WTC11 (cell line): ENCODE measurements around the gene THOC5. TPM values are rescaled to one million over a fixed set of nuclear protein-coding genes. Genes with fewer than 3 reads are reported as not detected.

Experiments used
- ATAC-seq: fragments of 200-7000 bp; cut with Tn5 transposase; 2 replicates; pipeline ENCODE4 v1.10.0; 2021; ENCODE audit warnings: mild to moderate bottlenecking, moderate library complexity
- CTCF ChIA-PET: fragments of 300-600 bp; sonication (Branson Sonifier 250); formaldehyde crosslinking; loops from one replicate; lab custom pipeline; 2021; ENCODE audit warnings: antibody characterized with exemption; lab: Charles Lee
- POLR2A ChIA-PET: fragments of 350-600 bp; sonication (Branson Sonifier 250); formaldehyde crosslinking; loops from one replicate; lab custom pipeline; 2021; ENCODE audit warnings: antibody characterized with exemption; lab: Charles Lee
- DNase-seq: peaks from one replicate; pipeline ENCODE4 v3.0.0; 2021; ENCODE audit warnings: low spot score
- H3K27ac Mint-ChIP-seq: 2 replicates; pipeline ENCODE4 v1.8.0; 2021; ENCODE audit warnings: mixed read lengths
- H3K27me3 Mint-ChIP-seq: 2 replicates; pipeline ENCODE4 v1.8.0; 2021; ENCODE audit warnings: low read depth, mild to moderate bottlenecking, moderate library complexity, mixed read lengths
- H3K36me3 Mint-ChIP-seq: 2 replicates; pipeline ENCODE4 v1.8.0; 2021; ENCODE audit warnings: mixed read lengths
- H3K4me1 Mint-ChIP-seq: 2 replicates; pipeline ENCODE4 v1.8.0; 2022; ENCODE audit warnings: mixed read lengths
- H3K4me3 Mint-ChIP-seq: 2 replicates; pipeline ENCODE4 v1.8.0; 2021; ENCODE audit warnings: mild to moderate bottlenecking, moderate library complexity, mixed read lengths
- H3K9me3 Mint-ChIP-seq: 2 replicates; pipeline ENCODE4 v1.8.0; 2021; ENCODE audit warnings: mixed read lengths
- CREB1 ChIP-seq: sonication (generic); formaldehyde crosslinking; IDR thresholded peaks from 2 replicates; pipeline ENCODE4 v1.8.0; 2023; ENCODE audit warnings: mild to moderate bottlenecking, missing genetic modification reagents
- CREM ChIP-seq: sonication (generic); formaldehyde crosslinking; IDR thresholded peaks from 2 replicates; pipeline ENCODE4 v1.8.1; 2022; ENCODE audit warnings: mild to moderate bottlenecking, missing genetic modification reagents, moderate library complexity
- FOXK1 ChIP-seq: sonication (generic); formaldehyde crosslinking; IDR thresholded peaks from 2 replicates; pipeline ENCODE4 v1.8.0; 2022; ENCODE audit warnings: mild to moderate bottlenecking, moderate library complexity, missing genetic modification reagents
- GABPB1 ChIP-seq: sonication (generic); formaldehyde crosslinking; IDR thresholded peaks from 2 replicates; pipeline ENCODE4 v1.8.1; 2023; ENCODE audit warnings: mild to moderate bottlenecking, missing genetic modification reagents
- GTF2I ChIP-seq: fragments of 250-450 bp; sonication (Bioruptor Pico); conservative IDR thresholded peaks from 2 replicates; pipeline ENCODE4 v1.4.0; 2021; ENCODE audit warnings: mild to moderate bottlenecking
- JUN ChIP-seq: sonication (generic); formaldehyde crosslinking; IDR thresholded peaks from 2 replicates; pipeline ENCODE4 v1.8.0; 2023; ENCODE audit warnings: mild to moderate bottlenecking, missing genetic modification reagents
- TEAD1 ChIP-seq: sonication (generic); formaldehyde crosslinking; IDR thresholded peaks from 2 replicates; pipeline ENCODE4 v1.8.0; 2022; ENCODE audit warnings: mild to moderate bottlenecking, missing genetic modification reagents
- TP53 ChIP-seq: sonication (generic); formaldehyde crosslinking; IDR thresholded peaks from 2 replicates; pipeline ENCODE4 v1.8.1; 2023; ENCODE audit warnings: mild to moderate bottlenecking, missing genetic modification reagents
- USF1 ChIP-seq: sonication (generic); formaldehyde crosslinking; IDR thresholded peaks from 2 replicates; pipeline ENCODE4 v1.8.0; 2022; ENCODE audit warnings: mild to moderate bottlenecking, missing genetic modification reagents
- ZMAT4 ChIP-seq: fragments of 250-450 bp; sonication (Bioruptor Pico); IDR thresholded peaks from 2 replicates; pipeline ENCODE4 v1.9.0; 2021; ENCODE audit warnings: mild to moderate bottlenecking
- ZNF121 ChIP-seq: sonication (generic); formaldehyde crosslinking; IDR thresholded peaks from 2 replicates; pipeline ENCODE4 v1.8.0; 2023; ENCODE audit warnings: missing genetic modification reagents
- ZNF138 ChIP-seq: sonication (generic); formaldehyde crosslinking; conservative IDR thresholded peaks from 2 replicates; pipeline ENCODE4 v1.8.1; 2022; ENCODE audit warnings: mild to moderate bottlenecking, moderate library complexity, missing genetic modification reagents
- ZNF219 ChIP-seq: sonication (generic); formaldehyde crosslinking; IDR thresholded peaks from 2 replicates; pipeline ENCODE4 v1.8.0; 2023; ENCODE audit warnings: missing genetic modification reagents, mild to moderate bottlenecking, borderline replicate concordance
- ZNF317 ChIP-seq: sonication (generic); formaldehyde crosslinking; IDR thresholded peaks from 2 replicates; pipeline ENCODE4 v1.8.1; 2023; ENCODE audit warnings: low read depth, mild to moderate bottlenecking, moderate library complexity, missing genetic modification reagents, borderline replicate concordance
- ZNF423 ChIP-seq: fragments of 250-450 bp; sonication (Bioruptor Pico); IDR thresholded peaks from 2 replicates; pipeline ENCODE4 v2.1.2; 2022; ENCODE audit warnings: mild to moderate bottlenecking, moderate library complexity
- total RNA-seq: library from RNA; stranded (reverse); gene quantifications from 3 replicates; pipeline ENCODE4 v1.2.3, GENCODE V29; 2021
- TF ChIP-seq, protein P1 (sequence below): sonication (generic); formaldehyde crosslinking; IDR thresholded peaks from 2 replicates; pipeline ENCODE4 v1.8.0; 2023; ENCODE audit warnings: missing genetic modification reagents
- TF ChIP-seq, protein P2 (sequence below): sonication (generic); formaldehyde crosslinking; IDR thresholded peaks from 2 replicates; pipeline ENCODE4 v1.8.1; 2023; ENCODE audit warnings: mild to moderate bottlenecking, missing genetic modification reagents
- TF ChIP-seq, protein P3 (sequence below): fragments of 250-450 bp; sonication (Bioruptor Pico); IDR thresholded peaks from 2 replicates; pipeline ENCODE4 v1.8.0; 2021; ENCODE audit warnings: mild to moderate bottlenecking
- TF ChIP-seq, protein P4 (sequence below): sonication (generic); formaldehyde crosslinking; IDR thresholded peaks from 2 replicates; pipeline ENCODE4 v1.8.0; 2022; ENCODE audit warnings: mild to moderate bottlenecking, missing genetic modification reagents
- TF ChIP-seq, protein P5 (sequence below): sonication (generic); formaldehyde crosslinking; conservative IDR thresholded peaks from 2 replicates; pipeline ENCODE4 v1.8.1; 2023; ENCODE audit warnings: mild to moderate bottlenecking, low read depth, missing genetic modification reagents, moderate library complexity

Gene THOC5
- total RNA-seq, 1 experiment from 2014 or later = 51.2 TPM

GRCh38 chr22:29479417-29480261, 73.9 kb downstream of the THOC5 start, which contains the start of gene NEFH (continued):
- TF ChIP-seq ZMAT4 (CRISPR knock-in tag) (no peak), CREB1 (no peak), GTF2I (CRISPR knock-in tag) (no peak), ZNF317 (CRISPR knock-in tag) (no peak), ZNF219 (no peak), ZNF138 (CRISPR knock-in tag) (no peak), TEAD1 (no peak)
- TF ChIP-seq, protein P1, sequence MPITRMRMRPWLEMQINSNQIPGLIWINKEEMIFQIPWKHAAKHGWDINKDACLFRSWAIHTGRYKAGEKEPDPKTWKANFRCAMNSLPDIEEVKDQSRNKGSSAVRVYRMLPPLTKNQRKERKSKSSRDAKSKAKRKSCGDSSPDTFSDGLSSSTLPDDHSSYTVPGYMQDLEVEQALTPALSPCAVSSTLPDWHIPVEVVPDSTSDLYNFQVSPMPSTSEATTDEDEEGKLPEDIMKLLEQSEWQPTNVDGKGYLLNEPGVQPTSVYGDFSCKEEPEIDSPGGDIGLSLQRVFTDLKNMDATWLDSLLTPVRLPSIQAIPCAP (CRISPR knock-in tag) = no peak
- TF ChIP-seq, protein P2, sequence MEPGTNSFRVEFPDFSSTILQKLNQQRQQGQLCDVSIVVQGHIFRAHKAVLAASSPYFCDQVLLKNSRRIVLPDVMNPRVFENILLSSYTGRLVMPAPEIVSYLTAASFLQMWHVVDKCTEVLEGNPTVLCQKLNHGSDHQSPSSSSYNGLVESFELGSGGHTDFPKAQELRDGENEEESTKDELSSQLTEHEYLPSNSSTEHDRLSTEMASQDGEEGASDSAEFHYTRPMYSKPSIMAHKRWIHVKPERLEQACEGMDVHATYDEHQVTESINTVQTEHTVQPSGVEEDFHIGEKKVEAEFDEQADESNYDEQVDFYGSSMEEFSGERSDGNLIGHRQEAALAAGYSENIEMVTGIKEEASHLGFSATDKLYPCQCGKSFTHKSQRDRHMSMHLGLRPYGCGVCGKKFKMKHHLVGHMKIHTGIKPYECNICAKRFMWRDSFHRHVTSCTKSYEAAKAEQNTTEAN = no peak

- POLR2A ChIA-PET = no interaction called here
- H3K36me3 Mint-ChIP-seq = no peaks in the 10 kb centered on the region
- H3K4me3 Mint-ChIP-seq = peak overlapping the region; percentile 60
- CTCF ChIA-PET = interaction anchor here (0.8 kb wide), 1 partner anchor 8 kb away, joined by 4 read pairs; no protein-coding TSS in a partner anchor
- peaks cover 42% of the 10 kb centered on the region for H3K4me1 Mint-ChIP-seq
- no peaks in the 10 kb centered on the region for H3K9me3 Mint-ChIP-seq
- H3K27ac Mint-ChIP-seq = no peak overlapping the region
- peak; percentile 61 for DNase-seq
- peaks cover 73% of the 10 kb centered on the region for H3K27me3 Mint-ChIP-seq
- ATAC-seq = peak; percentile 11; the same call in 1 of the 2 replicates
- TF ChIP-seq, protein P3, sequence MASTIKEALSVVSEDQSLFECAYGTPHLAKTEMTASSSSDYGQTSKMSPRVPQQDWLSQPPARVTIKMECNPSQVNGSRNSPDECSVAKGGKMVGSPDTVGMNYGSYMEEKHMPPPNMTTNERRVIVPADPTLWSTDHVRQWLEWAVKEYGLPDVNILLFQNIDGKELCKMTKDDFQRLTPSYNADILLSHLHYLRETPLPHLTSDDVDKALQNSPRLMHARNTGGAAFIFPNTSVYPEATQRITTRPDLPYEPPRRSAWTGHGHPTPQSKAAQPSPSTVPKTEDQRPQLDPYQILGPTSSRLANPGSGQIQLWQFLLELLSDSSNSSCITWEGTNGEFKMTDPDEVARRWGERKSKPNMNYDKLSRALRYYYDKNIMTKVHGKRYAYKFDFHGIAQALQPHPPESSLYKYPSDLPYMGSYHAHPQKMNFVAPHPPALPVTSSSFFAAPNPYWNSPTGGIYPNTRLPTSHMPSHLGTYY (CRISPR knock-in tag) = no peak
- TF ChIP-seq CREM (CRISPR knock-in tag) (peak; percentile 61; the same call in 1 of the 2 replicates), USF1 (CRISPR knock-in tag) (peak; percentile 42; the same call in 1 of the 2 replicates), GABPB1 (CRISPR knock-in tag) (no peak), JUN (peak; percentile 49; the same call in 1 of the 2 replicates), ZNF423 (CRISPR knock-in tag) (no peak), ZNF121 (CRISPR knock-in tag) (no peak), TP53 (CRISPR knock-in tag) (no peak), FOXK1 (CRISPR knock-in tag) (0 out of 2 replicates have a peak, but pooled peaks have one; percentile 28)
- TF ChIP-seq, protein P4, sequence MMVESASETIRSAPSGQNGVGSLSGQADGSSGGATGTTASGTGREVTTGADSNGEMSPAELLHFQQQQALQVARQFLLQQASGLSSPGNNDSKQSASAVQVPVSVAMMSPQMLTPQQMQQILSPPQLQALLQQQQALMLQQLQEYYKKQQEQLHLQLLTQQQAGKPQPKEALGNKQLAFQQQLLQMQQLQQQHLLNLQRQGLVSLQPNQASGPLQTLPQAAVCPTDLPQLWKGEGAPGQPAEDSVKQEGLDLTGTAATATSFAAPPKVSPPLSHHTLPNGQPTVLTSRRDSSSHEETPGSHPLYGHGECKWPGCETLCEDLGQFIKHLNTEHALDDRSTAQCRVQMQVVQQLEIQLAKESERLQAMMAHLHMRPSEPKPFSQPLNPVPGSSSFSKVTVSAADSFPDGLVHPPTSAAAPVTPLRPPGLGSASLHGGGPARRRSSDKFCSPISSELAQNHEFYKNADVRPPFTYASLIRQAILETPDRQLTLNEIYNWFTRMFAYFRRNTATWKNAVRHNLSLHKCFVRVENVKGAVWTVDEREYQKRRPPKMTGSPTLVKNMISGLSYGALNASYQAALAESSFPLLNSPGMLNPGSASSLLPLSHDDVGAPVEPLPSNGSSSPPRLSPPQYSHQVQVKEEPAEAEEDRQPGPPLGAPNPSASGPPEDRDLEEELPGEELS (CRISPR knock-in tag) = peak; percentile 66; the same call in 1 of the 2 replicates
- TF ChIP-seq, protein P5, sequence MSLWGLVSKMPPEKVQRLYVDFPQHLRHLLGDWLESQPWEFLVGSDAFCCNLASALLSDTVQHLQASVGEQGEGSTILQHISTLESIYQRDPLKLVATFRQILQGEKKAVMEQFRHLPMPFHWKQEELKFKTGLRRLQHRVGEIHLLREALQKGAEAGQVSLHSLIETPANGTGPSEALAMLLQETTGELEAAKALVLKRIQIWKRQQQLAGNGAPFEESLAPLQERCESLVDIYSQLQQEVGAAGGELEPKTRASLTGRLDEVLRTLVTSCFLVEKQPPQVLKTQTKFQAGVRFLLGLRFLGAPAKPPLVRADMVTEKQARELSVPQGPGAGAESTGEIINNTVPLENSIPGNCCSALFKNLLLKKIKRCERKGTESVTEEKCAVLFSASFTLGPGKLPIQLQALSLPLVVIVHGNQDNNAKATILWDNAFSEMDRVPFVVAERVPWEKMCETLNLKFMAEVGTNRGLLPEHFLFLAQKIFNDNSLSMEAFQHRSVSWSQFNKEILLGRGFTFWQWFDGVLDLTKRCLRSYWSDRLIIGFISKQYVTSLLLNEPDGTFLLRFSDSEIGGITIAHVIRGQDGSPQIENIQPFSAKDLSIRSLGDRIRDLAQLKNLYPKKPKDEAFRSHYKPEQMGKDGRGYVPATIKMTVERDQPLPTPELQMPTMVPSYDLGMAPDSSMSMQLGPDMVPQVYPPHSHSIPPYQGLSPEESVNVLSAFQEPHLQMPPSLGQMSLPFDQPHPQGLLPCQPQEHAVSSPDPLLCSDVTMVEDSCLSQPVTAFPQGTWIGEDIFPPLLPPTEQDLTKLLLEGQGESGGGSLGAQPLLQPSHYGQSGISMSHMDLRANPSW (CRISPR knock-in tag) = no peak
Measured at GRCh38 chr22:29478326-29479276, 75.0 kb downstream of the THOC5 start.
